ENCODE results near the gene GPR179. TPM values are rescaled to one million over a fixed set of nuclear protein-coding genes. Genes with fewer than 3 reads are reported as not detected.

The GPR179 gene
- total RNA-seq, 2 experiments from 2014 or later = 0.32 to 1.1 TPM

- CTCF ChIA-PET (ENCODE audit: unreplicated experiment) = interaction anchor here (1.5 to 3.2 kb wide), 5 partner anchors 10 to 64 kb away, joined by 4 to 30 read pairs (median 4); no protein-coding TSS in a partner anchor
- H4K20me1 ChIP-seq (ENCODE audit: insufficient read depth, low read length) = 0 out of 2 replicates have a peak, but pooled peaks cover 17% of the 10 kb centered on the region
Observed at GRCh38 chr17:38350035-38350434, 6.3 kb upstream of the GPR179 start.

GRCh38 chr17:38349097-38349730, 5.5 kb upstream of the GPR179 start:
- H3K9me2 ChIP-seq (ENCODE audit: insufficient read depth, low read length) = no peaks in the 10 kb centered on the region
- peak overlapping the region; percentile 47 for H2AFZ ChIP-seq (ENCODE audit: low read length)
- POLR2A ChIA-PET = interaction anchor here (0.6 to 1.5 kb wide), 9 partner anchors 9 to 137 kb away, joined by 3 to 11 read pairs (median 3); no protein-coding TSS in a partner anchor

More at GRCh38 chr17:38350035-38350434, 6.3 kb upstream of the GPR179 start:
- Histone ChIP-seq H3K9me2 (ENCODE audit: insufficient read depth, low read length) (no peaks in the 10 kb centered on the region), H2AFZ (ENCODE audit: low read length) (no peak overlapping the region), H3K9me3 (ENCODE audit: low read length) (no peaks in the 10 kb centered on the region), H3K4me3 (ENCODE audit: low read depth, low read length, poor library complexity, severe bottlenecking) (no peak overlapping the region), H3K4me1 (ENCODE audit: insufficient read depth, low read length, poor library complexity, severe bottlenecking) (peaks cover 44% of the 10 kb centered on the region), H3K79me2 (ENCODE audit: insufficient read depth, low read depth, low read length) (peaks cover 15% of the 10 kb centered on the region; the same call in 1 of the 2 replicates), H3K4me2 (ENCODE audit: low read length) (0 out of 2 replicates have a peak overlapping the region, but pooled peaks have one; percentile 79), H3K27ac (ENCODE audit: low read depth, low read length, poor library complexity, severe bottlenecking) (peak overlapping the region; percentile 42), H3K36me3 (ENCODE audit: insufficient read depth, low read length) (no peaks in the 10 kb centered on the region)
- no TSS peak for BruUV-seq (replicated peaks)
- POLR2A ChIA-PET = interaction anchor here (0.6 to 1.5 kb wide), 3 partner anchors 29 to 66 kb away, joined by 3 to 11 read pairs (median 3); no protein-coding TSS in a partner anchor
- TF ChIP-seq EZH2phosphoT487 (IDR thresholded peaks at IDR 0.05; ENCODE audit: borderline replicate concordance, low read depth, low read length) (no peak), CTCF (conservative IDR thresholded peaks at IDR 0.05; ENCODE audit: low read length) (no peak)
- no peak for DNase-seq (ENCODE audit: low spot score)
- intact Hi-C loops (cut with micrococcal nuclease; ENCODE audit: unreplicated experiment) = loop anchor here (5.0 kb wide), 1 partner anchor 142 kb away; no protein-coding TSS in a partner anchor

More at GRCh38 chr17:38349097-38349730, 5.5 kb upstream of the GPR179 start:
- BruUV-seq (replicated peaks) = no TSS peak
- TF ChIP-seq EZH2phosphoT487 (IDR thresholded peaks at IDR 0.05; ENCODE audit: borderline replicate concordance, low read depth, low read length) (no peak), CTCF (conservative IDR thresholded peaks at IDR 0.05; ENCODE audit: low read length) (peak; percentile 95)
- CTCF ChIA-PET (ENCODE audit: unreplicated experiment) = interaction anchor here (0.6 to 3.2 kb wide), 6 partner anchors 9 to 94 kb away, joined by 3 to 30 read pairs (median 4); no protein-coding TSS in a partner anchor
- Histone ChIP-seq H3K4me1 (ENCODE audit: insufficient read depth, low read length, poor library complexity, severe bottlenecking) (peaks cover 36% of the 10 kb centered on the region), H3K36me3 (ENCODE audit: insufficient read depth, low read length) (no peaks in the 10 kb centered on the region), H3K4me3 (ENCODE audit: low read depth, low read length, poor library complexity, severe bottlenecking) (no peak overlapping the region), H3K9me3 (ENCODE audit: low read length) (no peaks in the 10 kb centered on the region), H3K27ac (ENCODE audit: low read depth, low read length, poor library complexity, severe bottlenecking) (peak overlapping the region; percentile 42), H3K4me2 (ENCODE audit: low read length) (no peak overlapping the region), H4K20me1 (ENCODE audit: insufficient read depth, low read length) (0 out of 2 replicates have a peak, but pooled peaks cover 12% of the 10 kb centered on the region), H3K79me2 (ENCODE audit: insufficient read depth, low read depth, low read length) (peaks cover 13% of the 10 kb centered on the region; the same call in 1 of the 2 replicates)
- DNase-seq (ENCODE audit: low spot score) = peak; percentile 86
- intact Hi-C loops (cut with micrococcal nuclease; ENCODE audit: unreplicated experiment) = loop anchor here (1.0 kb wide), 1 partner anchor 65 kb away; no protein-coding TSS in a partner anchor

Data from OCI-LY7 (cell line).